Measurements from ENCODE around the gene PPP4R2. TPM values are rescaled to one million over a fixed set of nuclear protein-coding genes. Genes with fewer than 3 reads are reported as not detected.
A peak's percentile ranks its signal among the peaks of the same experiment; 100 is the strongest.

Gene PPP4R2
- total RNA-seq, 6 donors from 2014 or later = 24.3 to 88.0 (median 54.8) TPM

GRCh38 chr3:72990701-72991395 lies 5.8 kb upstream of the PPP4R2 start:
- ATAC-seq (ENCODE audit: low FRiP score in 2 of 2) = no peak
- Histone ChIP-seq H3K36me3 (no peaks in the 10 kb centered on the region), H3K27me3 (no peaks in the 10 kb centered on the region), H3K4me1 (no peaks in the 10 kb centered on the region), H3K9me3 (peaks cover 0 to under 1% (median 0%) of the 10 kb centered on the region in 4 donors), H3K27ac (no peak overlapping the region), H3K4me3 (no peak overlapping the region)
- TF ChIP-seq POLR2A (IDR thresholded peaks at IDR 0.05) = no peak
- TF ChIP-seq, protein P1, sequence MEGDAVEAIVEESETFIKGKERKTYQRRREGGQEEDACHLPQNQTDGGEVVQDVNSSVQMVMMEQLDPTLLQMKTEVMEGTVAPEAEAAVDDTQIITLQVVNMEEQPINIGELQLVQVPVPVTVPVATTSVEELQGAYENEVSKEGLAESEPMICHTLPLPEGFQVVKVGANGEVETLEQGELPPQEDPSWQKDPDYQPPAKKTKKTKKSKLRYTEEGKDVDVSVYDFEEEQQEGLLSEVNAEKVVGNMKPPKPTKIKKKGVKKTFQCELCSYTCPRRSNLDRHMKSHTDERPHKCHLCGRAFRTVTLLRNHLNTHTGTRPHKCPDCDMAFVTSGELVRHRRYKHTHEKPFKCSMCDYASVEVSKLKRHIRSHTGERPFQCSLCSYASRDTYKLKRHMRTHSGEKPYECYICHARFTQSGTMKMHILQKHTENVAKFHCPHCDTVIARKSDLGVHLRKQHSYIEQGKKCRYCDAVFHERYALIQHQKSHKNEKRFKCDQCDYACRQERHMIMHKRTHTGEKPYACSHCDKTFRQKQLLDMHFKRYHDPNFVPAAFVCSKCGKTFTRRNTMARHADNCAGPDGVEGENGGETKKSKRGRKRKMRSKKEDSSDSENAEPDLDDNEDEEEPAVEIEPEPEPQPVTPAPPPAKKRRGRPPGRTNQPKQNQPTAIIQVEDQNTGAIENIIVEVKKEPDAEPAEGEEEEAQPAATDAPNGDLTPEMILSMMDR (IDR thresholded peaks at IDR 0.05) = no peak
- TF ChIP-seq EP300 (IDR thresholded peaks at IDR 0.05) = no peak
- TF ChIP-seq POLR2AphosphoS5 (IDR thresholded peaks at IDR 0.05) = no peak
- no peak for DNase-seq
- 72% methylated on average over 5 of the region's 5 CpGs for WGBS, 2 donors

- DNase-seq (no peak), ATAC-seq (ENCODE audit: low FRiP score in 2 of 2) (no peak)
- Histone ChIP-seq H3K27ac (no peak overlapping the region), H3K4me1 (peaks cover 3 to 5% (median 4%) of the 10 kb centered on the region in 4 donors), H3K27me3 (no peaks in the 10 kb centered on the region), H3K36me3 (no peaks in the 10 kb centered on the region), H3K4me3 (no peak overlapping the region), H3K9me3 (no peaks in the 10 kb centered on the region)
- TF ChIP-seq EP300 (IDR thresholded peaks at IDR 0.05) (no peak), POLR2AphosphoS5 (IDR thresholded peaks at IDR 0.05) (no peak), POLR2A (IDR thresholded peaks at IDR 0.05) (no peak)
- TF ChIP-seq, protein P1 (IDR thresholded peaks at IDR 0.05) = no peak
- WGBS, 2 donors = 68 to 73% methylated on average over 2 of the region's 2 CpGs
Measured at GRCh38 chr3:72991522-72991921, 5.1 kb upstream of the PPP4R2 start.

DNA sequence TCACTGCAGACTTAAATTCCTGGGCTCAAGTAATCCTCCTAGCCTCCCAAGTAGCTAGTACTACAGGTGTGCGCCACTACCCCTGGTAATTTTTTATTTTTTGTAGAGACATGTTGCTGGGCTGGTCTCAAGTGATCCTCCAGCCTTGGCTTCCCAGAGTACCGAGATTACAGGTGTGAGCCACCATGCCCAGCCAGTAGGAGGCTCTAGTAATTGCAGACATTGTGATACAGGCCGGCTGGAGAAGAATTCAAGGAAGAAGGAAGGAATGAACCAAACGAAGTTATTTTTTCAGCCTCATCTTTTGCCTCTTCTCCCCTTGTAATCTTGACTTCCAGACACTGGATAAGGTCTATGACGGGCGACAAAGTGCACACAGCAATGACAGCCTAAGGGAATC lies 3.2 kb upstream of the PPP4R2 start:
- H3K9me3 ChIP-seq = no peaks in the 10 kb centered on the region
- ATAC-seq (ENCODE audit: low FRiP score in 2 of 2) (no peak), DNase-seq (no peak)
- no peak for TF ChIP-seq POLR2AphosphoS5 (IDR thresholded peaks at IDR 0.05)
- TF ChIP-seq EP300 (IDR thresholded peaks at IDR 0.05) = no peak
- H3K4me1 ChIP-seq = peaks cover 11 to 13% (median 12%) of the 10 kb centered on the region in 4 donors
- no peak overlapping the region for H3K4me3 ChIP-seq
- peaks cover 0 to under 1% (median 0%) of the 10 kb centered on the region in 4 donors for H3K36me3 ChIP-seq
- 78 to 87% methylated on average over 6 of the region's 6 CpGs for WGBS, 2 donors
- no peaks in the 10 kb centered on the region for H3K27me3 ChIP-seq
- H3K27ac ChIP-seq = no peak overlapping the region

DNA sequence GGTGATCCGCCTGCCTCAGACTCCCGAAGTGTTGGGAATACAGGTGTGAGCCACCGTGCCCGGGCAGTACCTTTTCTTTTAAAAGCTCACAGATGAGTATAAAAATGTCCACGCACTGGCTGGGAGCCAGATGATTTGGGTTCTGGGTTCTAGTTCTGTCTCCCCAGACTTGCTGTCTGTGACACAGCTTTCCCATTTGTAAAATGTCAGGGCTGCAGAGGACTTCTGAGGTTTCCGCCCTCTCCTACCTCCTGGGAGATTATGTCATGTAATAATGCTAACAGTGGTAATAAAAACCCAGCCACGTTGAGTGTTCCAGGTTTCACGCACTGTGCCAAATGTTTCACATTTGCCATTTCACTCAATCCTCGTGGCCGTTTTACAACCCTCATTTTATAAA lies 1.3 kb upstream of the PPP4R2 start:
- ATAC-seq (ENCODE audit: low FRiP score in 2 of 2) (peak in 1 of 2 donors; percentile 14), DNase-seq (no peak)
- no peaks in the 10 kb centered on the region for H3K9me3 ChIP-seq
- no peak overlapping the region for H3K4me3 ChIP-seq
- H3K27ac ChIP-seq = no peak overlapping the region
- peaks cover 31 to 33% (median 31%) of the 10 kb centered on the region in 4 donors for H3K4me1 ChIP-seq
- H3K27me3 ChIP-seq = no peaks in the 10 kb centered on the region
- TF ChIP-seq POLR2A (IDR thresholded peaks at IDR 0.05) (no peak), EP300 (IDR thresholded peaks at IDR 0.05) (no peak), POLR2AphosphoS5 (IDR thresholded peaks at IDR 0.05) (no peak)
- TF ChIP-seq, protein P1 (IDR thresholded peaks at IDR 0.05) = no peak
- peaks cover 0 to 8% (median 0%) of the 10 kb centered on the region in 4 donors for H3K36me3 ChIP-seq
- WGBS, 2 donors = 90 to 94% methylated on average over 10 of the region's 10 CpGs

- 83 to 89% methylated on average over 20 of the region's 20 CpGs for WGBS, 2 donors
- no peak for ATAC-seq (ENCODE audit: low FRiP score in 2 of 2)
Measured at GRCh38 chr3:72996121-72996472, 514 bp upstream of the PPP4R2 start.

More at GRCh38 chr3:72996121-72996472, 514 bp upstream of the PPP4R2 start:
- DNase-seq = no peak
- Histone ChIP-seq H3K4me1 (peaks cover 36 to 39% (median 38%) of the 10 kb centered on the region in 4 donors), H3K27ac (peak overlapping the region; percentile 98 to 99 (median 98)), H3K4me3 (peak overlapping the region in 3 of 4 donors; percentile 65 to 91 (median 65)), H3K27me3 (no peaks in the 10 kb centered on the region), H3K36me3 (peaks cover 0 to 10% (median under 1%) of the 10 kb centered on the region in 4 donors), H3K9me3 (no peaks in the 10 kb centered on the region)
- no peak for TF ChIP-seq POLR2AphosphoS5 (IDR thresholded peaks at IDR 0.05)
- TF ChIP-seq POLR2A (IDR thresholded peaks at IDR 0.05) = no peak
- no peak for TF ChIP-seq EP300 (IDR thresholded peaks at IDR 0.05)
- TF ChIP-seq, protein P1 (IDR thresholded peaks at IDR 0.05) = no peak

All from upper lobe of left lung (tissue), 6 donors.